Liver (tissue), 2 donors: ENCODE results near the gene SLIT3.

Source experiments
- TF ChIP-seq, protein P1 (sequence below): fragments of 150-350 bp; IDR thresholded peaks from 2 replicates; pipeline ENCODE4 v1.5.1; 2017; ENCODE audit warnings: improper control_type of control experiment, low read depth, low read length; ENCODE audit not compliant: missing input control
- TF ChIP-seq, protein P2 (sequence below): IDR thresholded peaks from 2 replicates; pipeline ENCODE4 v1.6.1; 2016; ENCODE audit warnings: antibody characterized with exemption, mild to moderate bottlenecking
- TF ChIP-seq, protein P3 (sequence below): IDR thresholded peaks from 2 replicates; pipeline ENCODE4 v1.6.1; 2016; ENCODE audit warnings: antibody characterized with exemption
- donor health status: healthy.

DNA sequence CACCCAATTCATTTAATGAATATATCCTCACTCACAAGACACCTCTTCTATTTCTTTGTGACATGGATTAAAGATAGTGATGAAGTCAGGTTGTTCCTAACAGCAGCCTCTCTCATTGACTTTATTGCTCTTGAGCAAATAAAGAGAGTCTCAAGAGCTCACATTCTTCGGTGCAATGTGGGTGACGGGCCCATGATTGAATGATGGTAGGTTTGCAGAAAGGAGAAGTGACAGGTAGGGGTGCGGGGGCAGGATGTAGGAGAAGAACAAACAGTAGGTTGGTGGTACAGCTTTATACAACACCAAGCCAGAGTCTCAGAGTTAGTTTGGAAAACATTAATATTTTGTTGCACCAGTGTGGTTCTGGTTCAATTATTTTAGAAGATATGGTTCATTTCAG lies 122.2 kb downstream of the SLIT3 start:
- TF ChIP-seq, protein P1, sequence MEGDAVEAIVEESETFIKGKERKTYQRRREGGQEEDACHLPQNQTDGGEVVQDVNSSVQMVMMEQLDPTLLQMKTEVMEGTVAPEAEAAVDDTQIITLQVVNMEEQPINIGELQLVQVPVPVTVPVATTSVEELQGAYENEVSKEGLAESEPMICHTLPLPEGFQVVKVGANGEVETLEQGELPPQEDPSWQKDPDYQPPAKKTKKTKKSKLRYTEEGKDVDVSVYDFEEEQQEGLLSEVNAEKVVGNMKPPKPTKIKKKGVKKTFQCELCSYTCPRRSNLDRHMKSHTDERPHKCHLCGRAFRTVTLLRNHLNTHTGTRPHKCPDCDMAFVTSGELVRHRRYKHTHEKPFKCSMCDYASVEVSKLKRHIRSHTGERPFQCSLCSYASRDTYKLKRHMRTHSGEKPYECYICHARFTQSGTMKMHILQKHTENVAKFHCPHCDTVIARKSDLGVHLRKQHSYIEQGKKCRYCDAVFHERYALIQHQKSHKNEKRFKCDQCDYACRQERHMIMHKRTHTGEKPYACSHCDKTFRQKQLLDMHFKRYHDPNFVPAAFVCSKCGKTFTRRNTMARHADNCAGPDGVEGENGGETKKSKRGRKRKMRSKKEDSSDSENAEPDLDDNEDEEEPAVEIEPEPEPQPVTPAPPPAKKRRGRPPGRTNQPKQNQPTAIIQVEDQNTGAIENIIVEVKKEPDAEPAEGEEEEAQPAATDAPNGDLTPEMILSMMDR: no peak
- TF ChIP-seq, protein P2, sequence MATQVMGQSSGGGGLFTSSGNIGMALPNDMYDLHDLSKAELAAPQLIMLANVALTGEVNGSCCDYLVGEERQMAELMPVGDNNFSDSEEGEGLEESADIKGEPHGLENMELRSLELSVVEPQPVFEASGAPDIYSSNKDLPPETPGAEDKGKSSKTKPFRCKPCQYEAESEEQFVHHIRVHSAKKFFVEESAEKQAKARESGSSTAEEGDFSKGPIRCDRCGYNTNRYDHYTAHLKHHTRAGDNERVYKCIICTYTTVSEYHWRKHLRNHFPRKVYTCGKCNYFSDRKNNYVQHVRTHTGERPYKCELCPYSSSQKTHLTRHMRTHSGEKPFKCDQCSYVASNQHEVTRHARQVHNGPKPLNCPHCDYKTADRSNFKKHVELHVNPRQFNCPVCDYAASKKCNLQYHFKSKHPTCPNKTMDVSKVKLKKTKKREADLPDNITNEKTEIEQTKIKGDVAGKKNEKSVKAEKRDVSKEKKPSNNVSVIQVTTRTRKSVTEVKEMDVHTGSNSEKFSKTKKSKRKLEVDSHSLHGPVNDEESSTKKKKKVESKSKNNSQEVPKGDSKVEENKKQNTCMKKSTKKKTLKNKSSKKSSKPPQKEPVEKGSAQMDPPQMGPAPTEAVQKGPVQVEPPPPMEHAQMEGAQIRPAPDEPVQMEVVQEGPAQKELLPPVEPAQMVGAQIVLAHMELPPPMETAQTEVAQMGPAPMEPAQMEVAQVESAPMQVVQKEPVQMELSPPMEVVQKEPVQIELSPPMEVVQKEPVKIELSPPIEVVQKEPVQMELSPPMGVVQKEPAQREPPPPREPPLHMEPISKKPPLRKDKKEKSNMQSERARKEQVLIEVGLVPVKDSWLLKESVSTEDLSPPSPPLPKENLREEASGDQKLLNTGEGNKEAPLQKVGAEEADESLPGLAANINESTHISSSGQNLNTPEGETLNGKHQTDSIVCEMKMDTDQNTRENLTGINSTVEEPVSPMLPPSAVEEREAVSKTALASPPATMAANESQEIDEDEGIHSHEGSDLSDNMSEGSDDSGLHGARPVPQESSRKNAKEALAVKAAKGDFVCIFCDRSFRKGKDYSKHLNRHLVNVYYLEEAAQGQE: no peak
- TF ChIP-seq, protein P3, sequence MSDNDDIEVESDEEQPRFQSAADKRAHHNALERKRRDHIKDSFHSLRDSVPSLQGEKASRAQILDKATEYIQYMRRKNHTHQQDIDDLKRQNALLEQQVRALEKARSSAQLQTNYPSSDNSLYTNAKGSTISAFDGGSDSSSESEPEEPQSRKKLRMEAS: no peak
